ENCODE results near the gene PPP1R3F. TPM values are rescaled to one million over a fixed set of nuclear protein-coding genes. Genes with fewer than 3 reads are reported as not detected.

The PPP1R3F gene
- total RNA-seq, 1 donor from 2014 or later: 6.6 TPM

DNA sequence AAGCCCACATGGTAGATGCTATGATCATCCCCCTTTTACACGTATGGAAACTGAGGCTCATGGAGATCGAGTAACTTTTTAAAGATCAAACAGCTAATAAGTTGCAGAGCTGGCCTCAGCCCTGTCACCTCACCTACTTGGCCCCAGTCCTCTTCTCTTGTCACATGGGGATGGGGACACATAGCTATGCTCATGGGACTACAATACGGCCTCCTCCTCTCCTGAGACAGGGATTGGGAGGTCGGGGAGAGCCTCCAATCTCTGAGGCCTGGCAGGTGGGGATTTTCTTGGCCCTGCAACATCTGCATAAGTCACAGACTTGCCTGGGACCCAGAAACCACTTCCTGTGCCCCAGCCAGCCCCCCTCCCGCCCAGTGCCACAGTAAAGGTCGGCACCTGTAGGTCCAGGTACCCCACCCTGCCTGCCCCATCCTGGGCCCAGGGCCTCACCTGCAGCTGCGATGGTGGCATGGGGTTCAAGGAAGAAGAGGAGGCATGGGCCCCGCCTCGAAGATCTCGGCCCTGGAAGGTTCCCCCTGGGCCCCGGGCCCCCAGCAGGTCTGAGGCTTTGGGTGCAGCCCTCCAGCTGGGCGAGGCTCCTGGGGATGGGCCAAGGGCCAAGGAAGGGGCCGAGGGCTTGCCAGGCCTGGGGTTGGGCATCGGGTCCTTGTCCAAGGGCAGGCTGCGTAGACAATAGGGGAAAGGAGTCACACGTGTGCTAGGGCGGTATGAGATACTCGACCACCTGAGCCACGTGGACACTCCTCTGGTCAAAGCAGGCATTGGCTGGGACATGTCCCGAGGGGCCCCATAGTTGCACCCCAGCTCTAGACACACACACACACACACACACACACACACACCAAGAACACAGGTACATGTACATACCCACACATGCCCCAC lies 11.5 kb upstream of the PPP1R3F start:
- H3K27ac Mint-ChIP-seq (ENCODE audit: unreplicated experiment): no peak overlapping the region
- H3K9me3 Mint-ChIP-seq (ENCODE audit: unreplicated experiment): no peaks in the 10 kb centered on the region
- no peak for FAIRE-seq
- H4K20me1 ChIP-seq (ENCODE audit: insufficient read depth, low read length): no peaks in the 10 kb centered on the region
- no peaks in the 10 kb centered on the region for H3K79me2 ChIP-seq (ENCODE audit: insufficient read depth, low read length)
- no peak overlapping the region for H3K4me2 ChIP-seq (ENCODE audit: low read length)
- H3K27me3 ChIP-seq (ENCODE audit: insufficient read depth, low read length): no peaks in the 10 kb centered on the region
- no peaks in the 10 kb centered on the region for H3K9me3 ChIP-seq (ENCODE audit: insufficient read depth, low read depth, low read length)
- no peaks in the 10 kb centered on the region for H3K36me3 ChIP-seq (ENCODE audit: insufficient read depth, low read length)
- no peak for DNase-seq (ENCODE audit: low read depth)
- H3K4me3 Mint-ChIP-seq (ENCODE audit: unreplicated experiment): no peak overlapping the region
- TF ChIP-seq EZH2 (IDR thresholded peaks at IDR 0.05; ENCODE audit: insufficient read depth, low read length): no peak
- TF ChIP-seq, protein P1, sequence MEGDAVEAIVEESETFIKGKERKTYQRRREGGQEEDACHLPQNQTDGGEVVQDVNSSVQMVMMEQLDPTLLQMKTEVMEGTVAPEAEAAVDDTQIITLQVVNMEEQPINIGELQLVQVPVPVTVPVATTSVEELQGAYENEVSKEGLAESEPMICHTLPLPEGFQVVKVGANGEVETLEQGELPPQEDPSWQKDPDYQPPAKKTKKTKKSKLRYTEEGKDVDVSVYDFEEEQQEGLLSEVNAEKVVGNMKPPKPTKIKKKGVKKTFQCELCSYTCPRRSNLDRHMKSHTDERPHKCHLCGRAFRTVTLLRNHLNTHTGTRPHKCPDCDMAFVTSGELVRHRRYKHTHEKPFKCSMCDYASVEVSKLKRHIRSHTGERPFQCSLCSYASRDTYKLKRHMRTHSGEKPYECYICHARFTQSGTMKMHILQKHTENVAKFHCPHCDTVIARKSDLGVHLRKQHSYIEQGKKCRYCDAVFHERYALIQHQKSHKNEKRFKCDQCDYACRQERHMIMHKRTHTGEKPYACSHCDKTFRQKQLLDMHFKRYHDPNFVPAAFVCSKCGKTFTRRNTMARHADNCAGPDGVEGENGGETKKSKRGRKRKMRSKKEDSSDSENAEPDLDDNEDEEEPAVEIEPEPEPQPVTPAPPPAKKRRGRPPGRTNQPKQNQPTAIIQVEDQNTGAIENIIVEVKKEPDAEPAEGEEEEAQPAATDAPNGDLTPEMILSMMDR (IDR thresholded peaks at IDR 0.05; ENCODE audit: insufficient read depth, low read depth, low read length): no peak
- H2AFZ ChIP-seq (ENCODE audit: low read depth, low read length): no peak overlapping the region
- no peak overlapping the region for H3K9ac ChIP-seq (ENCODE audit: low read length)
- H3K27ac ChIP-seq (ENCODE audit: low read depth, low read length): no peak overlapping the region
- H3K4me3 ChIP-seq (ENCODE audit: insufficient read depth, low read depth, low read length): no peak overlapping the region
- no peaks in the 10 kb centered on the region for H3K36me3 Mint-ChIP-seq (ENCODE audit: low read depth, unreplicated experiment)
- no peaks in the 10 kb centered on the region for H3K4me1 ChIP-seq (ENCODE audit: insufficient read depth, low read length)
- H3K4me1 Mint-ChIP-seq (ENCODE audit: low read depth, unreplicated experiment): peaks cover 2% of the 10 kb centered on the region
- no peaks in the 10 kb centered on the region for H3K27me3 Mint-ChIP-seq (ENCODE audit: low read depth, unreplicated experiment)

- no peaks in the 10 kb centered on the region for H4K20me1 ChIP-seq (ENCODE audit: insufficient read depth, low read length)
- TF ChIP-seq, protein P1 (IDR thresholded peaks at IDR 0.05; ENCODE audit: insufficient read depth, low read depth, low read length): no peak
- TF ChIP-seq EZH2 (IDR thresholded peaks at IDR 0.05; ENCODE audit: insufficient read depth, low read length): no peak
- peaks cover 2% of the 10 kb centered on the region for H3K4me1 Mint-ChIP-seq (ENCODE audit: low read depth, unreplicated experiment)
- H3K27me3 Mint-ChIP-seq (ENCODE audit: low read depth, unreplicated experiment): no peaks in the 10 kb centered on the region
- FAIRE-seq (no peak), DNase-seq (ENCODE audit: low read depth) (no peak)
- H3K27ac ChIP-seq (ENCODE audit: low read depth, low read length): no peak overlapping the region
- no peak overlapping the region for H3K9ac ChIP-seq (ENCODE audit: low read length)
- no peaks in the 10 kb centered on the region for H3K9me3 ChIP-seq (ENCODE audit: insufficient read depth, low read depth, low read length)
- no peaks in the 10 kb centered on the region for H3K4me1 ChIP-seq (ENCODE audit: insufficient read depth, low read length)
- H3K9me3 Mint-ChIP-seq (ENCODE audit: unreplicated experiment): no peaks in the 10 kb centered on the region
- H3K4me3 Mint-ChIP-seq (ENCODE audit: unreplicated experiment): no peak overlapping the region
- no peak overlapping the region for H2AFZ ChIP-seq (ENCODE audit: low read depth, low read length)
- no peak overlapping the region for H3K4me3 ChIP-seq (ENCODE audit: insufficient read depth, low read depth, low read length)
- no peak overlapping the region for H3K27ac Mint-ChIP-seq (ENCODE audit: unreplicated experiment)
- H3K36me3 Mint-ChIP-seq (ENCODE audit: low read depth, unreplicated experiment): no peaks in the 10 kb centered on the region
- H3K36me3 ChIP-seq (ENCODE audit: insufficient read depth, low read length): no peaks in the 10 kb centered on the region
- no peaks in the 10 kb centered on the region for H3K27me3 ChIP-seq (ENCODE audit: insufficient read depth, low read length)
- no peak overlapping the region for H3K4me2 ChIP-seq (ENCODE audit: low read length)
- no peaks in the 10 kb centered on the region for H3K79me2 ChIP-seq (ENCODE audit: insufficient read depth, low read length)
Measured at GRCh38 chrX:49258749-49259124, 10.9 kb upstream of the PPP1R3F start.
